Smooth muscle cell of trachea (primary cell): Measurements from ENCODE around the gene SH3GL1. TPM values are rescaled to one million over a fixed set of nuclear protein-coding genes. Genes with fewer than 3 reads are reported as not detected.

ENCODE experiments used
- total RNA-seq: library from RNA; depleted of rRNA; stranded (reverse); fragments of >200 nt; gene quantifications from 2 replicates; pipeline ENCODE4 v1.2.1, GENCODE V29; 2014

SH3GL1 gene
- total RNA-seq: 50.9 and 51.3 TPM in 2 replicates

GRCh38 chr19:4400135-4400936, at the start of gene SH3GL1:
Gene SH3GL1, minus strand, starts transcription at chr19:4400547. Its CDS starts 179 bp downstream, at chr19:4400368.

GRCh38 chr19:4402171-4403004, 2.0 kb upstream of the SH3GL1 start, which contains the start of gene CHAF1A:
Gene CHAF1A, plus strand, starts transcription at chr19:4402640. Its CDS starts 123 bp downstream, at chr19:4402763.

DNA sequence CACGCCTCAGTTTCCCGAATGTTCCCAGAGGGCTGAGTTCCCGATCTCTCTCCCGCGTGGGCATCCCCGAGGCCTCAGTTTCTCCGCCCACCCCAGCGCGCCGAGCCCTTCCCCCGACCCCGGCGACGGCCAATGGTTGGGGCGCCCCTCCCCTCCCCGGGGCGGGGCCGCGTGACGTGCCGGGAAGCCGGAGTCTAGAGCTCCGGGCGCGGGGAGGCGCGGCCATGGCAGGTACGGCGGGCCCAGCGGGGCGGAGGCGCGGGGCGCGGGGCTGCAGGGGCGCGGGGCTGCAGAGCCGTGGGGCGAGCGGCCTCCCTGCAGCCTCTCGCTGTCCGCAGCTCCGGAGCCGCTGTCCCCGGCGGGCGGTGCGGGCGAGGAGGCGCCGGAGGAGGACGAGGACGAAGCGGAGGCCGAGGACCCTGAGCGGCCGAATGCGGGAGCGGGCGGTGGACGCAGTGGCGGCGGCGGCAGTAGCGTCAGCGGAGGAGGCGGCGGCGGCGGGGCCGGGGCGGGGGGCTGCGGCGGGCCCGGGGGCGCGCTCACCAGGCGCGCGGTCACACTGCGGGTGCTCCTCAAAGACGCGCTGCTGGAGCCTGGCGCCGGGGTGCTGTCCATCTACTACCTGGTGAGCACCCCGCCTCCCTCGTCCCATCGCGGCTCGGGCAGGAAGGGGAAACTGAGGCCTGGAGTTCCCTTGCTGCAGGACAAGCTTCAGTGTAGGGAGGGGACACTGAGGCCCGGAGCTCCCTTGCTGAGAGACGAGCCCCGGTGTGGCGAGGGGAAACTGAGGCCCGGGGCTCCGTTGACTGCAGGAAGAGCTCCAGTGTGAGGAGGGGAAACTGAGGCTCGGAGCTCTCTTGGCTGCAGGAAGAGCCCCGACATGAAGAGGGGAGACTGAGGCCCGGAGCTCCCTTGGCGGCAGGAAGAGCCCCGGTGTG, 56.7 kb downstream of the SH3GL1 start, which contains the start of gene MPND:
Gene MPND (plus strand): TSS at position 193 of the 938 bp plus-strand sequence. CDS start 32 bp downstream, at position 225.

GRCh38 chr19:4338441-4339355, 61.6 kb downstream of the SH3GL1 start, which contains the start of gene STAP2:
Gene STAP2, minus strand, starts transcription at chr19:4338827. Its CDS starts 74 bp downstream, at chr19:4338753.

Other genes with a start within 250 kb of the SH3GL1 start
- gene CREB3L3, start 246.9 kb downstream of the SH3GL1 start, total RNA-seq: not detected in 2 replicates
- 18.5 and 23.3 TPM in 2 replicates for gene SIRT6, start 218.0 kb downstream of the SH3GL1 start, total RNA-seq
- 1.0 and 5.0 TPM in 2 replicates for gene ANKRD24, start 217.9 kb downstream of the SH3GL1 start, total RNA-seq
- 0.83 TPM in 1 of 2 replicates, not detected in the other for gene EBI3, start 171.0 kb downstream of the SH3GL1 start, total RNA-seq
- gene YJU2, start 153.5 kb downstream of the SH3GL1 start, total RNA-seq: 12.1 and 20.2 TPM in 2 replicates
- not detected in 2 replicates for gene SHD, start 121.3 kb downstream of the SH3GL1 start, total RNA-seq
- not detected in 2 replicates for gene TMIGD2, start 98.2 kb downstream of the SH3GL1 start, total RNA-seq
- 12.9 and 19.2 TPM in 2 replicates for gene FSD1, start 95.9 kb downstream of the SH3GL1 start, total RNA-seq
- gene STAP2, start 61.7 kb downstream of the SH3GL1 start, total RNA-seq: 5.1 and 5.5 TPM in 2 replicates
- 4.5 and 7.6 TPM in 2 replicates for gene MPND, start 57.0 kb downstream of the SH3GL1 start, total RNA-seq
- 7.9 and 10.9 TPM in 2 replicates for gene CHAF1A, start 2.1 kb upstream of the SH3GL1 start, total RNA-seq
- gene UBXN6, start 57.2 kb upstream of the SH3GL1 start, total RNA-seq: 91.8 and 131 TPM in 2 replicates
- gene HDGFL2, start 71.8 kb upstream of the SH3GL1 start, total RNA-seq: 64.4 and 64.8 TPM in 2 replicates
- 0.73 and 8.9 TPM in 2 replicates for gene PLIN4, start 117.9 kb upstream of the SH3GL1 start, total RNA-seq
- not detected in 2 replicates for gene PLIN5, start 134.7 kb upstream of the SH3GL1 start, total RNA-seq
- not detected in 2 replicates for gene LRG1, start 139.5 kb upstream of the SH3GL1 start, total RNA-seq
- gene SEMA6B, start 159.1 kb upstream of the SH3GL1 start, total RNA-seq: 0.29 and 0.50 TPM in 2 replicates
- 2.0 and 5.1 TPM in 2 replicates for gene TNFAIP8L1, start 239.0 kb upstream of the SH3GL1 start, total RNA-seq